B cell (primary cell): Measurements from ENCODE around the gene THY1.

Experiments used
- EZH2 ChIP-seq: IDR thresholded peaks from 2 replicates; pipeline ENCODE4 v1.6.1; 2012; ENCODE audit warnings: borderline replicate concordance, low read depth, mild to moderate bottlenecking, moderate library complexity, low read length; ENCODE audit not compliant: insufficient read depth, poor library complexity, severe bottlenecking
- TF ChIP-seq, protein P1 (sequence below): fragments of 200-600 bp; IDR thresholded peaks from one replicate; pipeline ENCODE4 v1.8.0; 2022; ENCODE audit warnings: antibody characterized with exemption, mild to moderate bottlenecking

- no peak for TF ChIP-seq EZH2
- TF ChIP-seq, protein P1, sequence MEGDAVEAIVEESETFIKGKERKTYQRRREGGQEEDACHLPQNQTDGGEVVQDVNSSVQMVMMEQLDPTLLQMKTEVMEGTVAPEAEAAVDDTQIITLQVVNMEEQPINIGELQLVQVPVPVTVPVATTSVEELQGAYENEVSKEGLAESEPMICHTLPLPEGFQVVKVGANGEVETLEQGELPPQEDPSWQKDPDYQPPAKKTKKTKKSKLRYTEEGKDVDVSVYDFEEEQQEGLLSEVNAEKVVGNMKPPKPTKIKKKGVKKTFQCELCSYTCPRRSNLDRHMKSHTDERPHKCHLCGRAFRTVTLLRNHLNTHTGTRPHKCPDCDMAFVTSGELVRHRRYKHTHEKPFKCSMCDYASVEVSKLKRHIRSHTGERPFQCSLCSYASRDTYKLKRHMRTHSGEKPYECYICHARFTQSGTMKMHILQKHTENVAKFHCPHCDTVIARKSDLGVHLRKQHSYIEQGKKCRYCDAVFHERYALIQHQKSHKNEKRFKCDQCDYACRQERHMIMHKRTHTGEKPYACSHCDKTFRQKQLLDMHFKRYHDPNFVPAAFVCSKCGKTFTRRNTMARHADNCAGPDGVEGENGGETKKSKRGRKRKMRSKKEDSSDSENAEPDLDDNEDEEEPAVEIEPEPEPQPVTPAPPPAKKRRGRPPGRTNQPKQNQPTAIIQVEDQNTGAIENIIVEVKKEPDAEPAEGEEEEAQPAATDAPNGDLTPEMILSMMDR: no peak
Observed at GRCh38 chr11:119449498-119449897, 26.5 kb upstream of the THY1 start.
